Measurements from ENCODE around the gene SRRD.
"Not testable (repeated sequence)": the region's sequence is repeated elsewhere in the genome, so short reads cannot be mapped to it uniquely, and the experiment has no call there.

The SRRD gene, protein sequence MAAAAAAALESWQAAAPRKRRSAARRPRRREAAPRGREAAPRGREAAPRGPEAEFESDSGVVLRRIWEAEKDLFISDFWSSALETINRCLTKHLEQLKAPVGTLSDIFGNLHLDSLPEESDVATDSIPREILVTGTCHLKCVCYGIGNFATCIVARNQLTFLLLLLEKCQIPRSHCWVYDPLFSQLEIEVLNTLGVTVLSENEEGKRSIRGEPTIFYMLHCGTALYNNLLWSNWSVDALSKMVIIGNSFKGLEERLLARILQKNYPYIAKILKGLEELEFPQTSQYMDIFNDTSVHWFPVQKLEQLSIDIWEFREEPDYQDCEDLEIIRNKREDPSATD

GRCh38 chr22:26483439-26484359, at the start of gene SRRD, which contains the start of gene HPS4:
Gene SRRD, plus strand, starts transcription at chr22:26483877. Its CDS starts 14 bp downstream, at chr22:26483891.
Gene HPS4, minus strand, starts transcription at chr22:26483783. Its CDS starts 2,021 bp downstream, at chr22:26481762.
- DNase-seq (ENCODE audit: low spot score): peak; percentile 98

GRCh38 chr22:26435327-26436093, 48.2 kb upstream of the SRRD start:
- no peak for DNase-seq (ENCODE audit: low spot score)

DNA sequence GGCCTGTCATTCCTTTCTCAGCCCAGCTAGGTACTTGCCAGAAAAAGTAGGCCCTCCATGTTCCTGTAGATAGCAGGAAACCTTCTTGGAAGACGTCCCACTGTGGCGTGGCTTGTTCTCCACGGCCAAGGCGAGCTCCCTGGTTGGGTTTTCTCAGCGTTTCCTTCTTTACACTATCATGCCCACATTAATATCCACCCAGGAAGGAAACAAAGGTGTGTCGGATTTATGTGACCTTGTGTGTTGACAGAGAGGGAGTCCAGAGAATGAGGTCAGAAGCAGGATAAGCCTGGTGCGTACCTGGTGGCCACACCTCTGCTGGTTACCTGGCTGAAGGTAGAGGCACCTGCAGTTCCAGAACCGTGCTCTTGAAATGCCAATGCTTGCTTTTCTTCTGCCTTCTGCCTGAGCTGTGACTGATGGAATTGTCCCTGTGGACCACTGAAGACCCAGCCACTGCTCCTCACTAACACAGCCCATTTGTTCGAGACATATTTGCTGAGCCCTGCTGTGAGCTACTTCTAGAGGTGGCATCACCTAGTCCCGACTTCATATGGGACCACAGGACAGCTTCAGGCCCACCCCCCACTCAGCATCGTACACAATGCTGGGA, 46.7 kb upstream of the SRRD start:
- no peak for DNase-seq (ENCODE audit: low spot score)

DNA sequence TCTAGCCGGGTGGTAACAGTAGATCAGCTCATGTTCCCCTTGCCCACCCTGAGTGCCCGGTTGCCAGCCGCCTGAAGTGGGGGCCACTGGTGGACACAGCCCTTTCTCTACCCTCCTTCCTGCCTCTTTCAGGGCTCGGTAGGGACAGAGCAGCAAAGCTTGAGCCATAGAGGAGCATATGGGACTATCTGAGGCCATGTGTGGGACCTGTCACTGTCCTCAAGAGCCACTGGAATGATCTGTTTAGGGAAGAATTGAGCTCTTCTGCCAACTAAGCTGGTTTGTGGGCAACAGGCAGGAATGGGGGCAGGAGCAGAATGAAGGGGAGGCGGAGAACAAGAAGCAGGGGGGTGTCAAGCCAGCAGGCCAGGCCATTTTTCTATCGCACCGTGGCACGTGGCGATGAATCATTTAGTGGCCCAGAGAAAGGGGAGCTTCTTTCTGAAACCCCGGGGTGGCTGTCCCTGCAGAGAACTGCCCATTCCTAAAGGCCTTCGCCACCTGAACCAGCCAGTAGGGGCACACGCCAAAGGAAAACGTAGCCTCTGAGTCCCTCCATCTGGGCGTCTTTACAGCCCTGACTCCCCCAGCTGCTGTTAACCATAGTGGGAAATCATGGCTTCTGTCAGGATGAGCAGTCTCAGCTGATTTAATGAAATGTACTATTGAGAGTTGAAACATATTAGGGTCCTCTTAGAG, 45.8 kb upstream of the SRRD start:
- no peak for DNase-seq (ENCODE audit: low spot score)

DNA sequence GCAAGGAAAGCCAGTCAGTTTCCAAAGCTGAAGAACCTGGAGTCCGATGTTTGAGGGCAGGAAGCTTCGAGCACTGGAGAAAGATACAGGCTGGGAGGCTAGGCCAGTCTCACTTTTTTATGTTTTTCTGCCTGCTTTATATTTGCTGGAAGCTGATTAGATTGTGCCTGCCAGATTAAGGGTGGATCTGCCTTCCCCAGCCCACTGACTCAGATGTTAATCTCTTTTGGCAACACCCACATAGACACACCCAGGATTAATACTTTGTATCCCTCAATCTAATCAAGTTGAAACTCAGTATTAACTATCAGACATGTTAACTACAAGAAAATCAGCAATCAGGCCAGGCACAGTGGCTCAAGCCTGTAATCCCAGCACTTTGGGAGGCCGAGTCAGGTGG, 44.9 kb upstream of the SRRD start:
- not testable (repeated sequence) for DNase-seq (ENCODE audit: low spot score)

DNA sequence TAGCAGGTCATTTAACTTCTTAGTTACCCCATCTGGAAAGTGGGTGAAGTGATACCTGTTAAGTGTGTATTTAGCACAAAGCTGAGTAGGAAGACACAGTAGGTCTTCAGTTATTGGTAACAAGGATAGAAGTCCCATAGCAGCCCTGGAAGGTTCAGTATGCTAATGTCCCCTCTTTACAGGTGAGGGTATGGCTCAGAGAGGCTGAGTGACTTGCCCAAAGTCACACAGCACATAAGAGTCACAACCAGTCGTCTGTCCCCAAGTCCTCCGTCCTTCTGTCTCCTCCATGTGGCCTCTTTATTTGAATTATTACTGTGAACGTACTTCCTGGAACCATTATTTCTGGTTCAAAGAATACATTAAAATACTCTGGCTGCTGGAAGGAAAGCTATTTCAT, 44.1 kb upstream of the SRRD start:
- DNase-seq (ENCODE audit: low spot score): no peak

GRCh38 chr22:26442086-26442756, 41.5 kb upstream of the SRRD start:
- no peak for DNase-seq (ENCODE audit: low spot score)

DNA sequence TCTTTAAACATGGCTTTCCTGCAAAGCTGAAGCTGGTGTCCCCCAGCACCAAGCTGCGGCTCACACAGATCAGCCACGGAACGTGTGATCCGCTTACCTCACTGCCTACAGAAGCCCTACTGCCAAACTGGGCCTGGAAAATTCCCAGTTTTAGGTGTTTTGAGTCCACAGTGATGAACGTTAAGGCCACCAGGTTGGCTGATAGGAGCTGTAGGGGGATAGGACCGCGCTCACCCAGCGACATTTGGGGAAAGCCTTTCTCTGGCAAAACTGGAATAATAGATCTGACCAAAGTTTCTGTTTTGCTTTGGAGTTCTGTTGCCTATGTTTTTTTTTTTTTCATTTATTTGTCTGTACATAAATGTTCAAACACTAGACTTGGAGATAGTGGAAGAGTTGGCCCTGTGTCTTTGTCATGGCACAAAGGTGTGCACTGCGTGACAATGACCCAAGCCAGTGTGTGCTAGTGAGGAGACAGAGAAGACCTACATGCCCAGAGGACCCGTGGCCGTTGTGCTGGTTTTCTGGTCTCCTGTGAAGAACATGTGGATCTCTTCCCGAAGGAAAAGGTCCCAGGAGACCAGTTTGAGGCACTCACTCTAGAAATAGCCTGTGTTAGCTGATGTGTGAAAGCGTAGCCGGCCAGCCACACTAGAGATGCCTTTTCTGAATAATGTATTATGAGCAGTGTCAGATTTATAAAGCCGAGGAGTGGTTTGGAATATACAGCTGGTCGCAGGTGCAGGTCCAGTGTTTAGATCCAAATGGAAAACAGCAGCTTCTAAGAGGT, 39.6 kb upstream of the SRRD start:
- DNase-seq (ENCODE audit: low spot score): no peak

DNA sequence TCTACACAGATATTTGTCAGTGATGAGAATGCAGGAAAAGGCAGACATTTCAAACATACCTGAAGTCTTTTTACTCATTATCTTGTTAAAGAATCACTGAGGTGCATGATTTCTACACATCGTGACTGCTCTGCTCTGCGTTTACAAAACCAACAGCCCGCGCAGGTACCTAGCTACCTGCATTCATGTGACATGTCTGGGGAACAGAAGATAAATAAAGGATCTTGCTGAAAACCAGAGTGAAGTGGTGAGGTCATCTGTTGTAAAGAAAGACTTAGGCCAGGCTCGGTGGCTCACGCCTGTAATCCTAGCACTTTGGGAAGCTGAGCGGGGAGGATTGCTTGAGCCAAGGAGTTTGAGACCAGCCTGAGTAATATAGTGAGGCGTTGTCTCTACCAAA, 38.9 kb upstream of the SRRD start:
- DNase-seq (ENCODE audit: low spot score): no peak

DNA sequence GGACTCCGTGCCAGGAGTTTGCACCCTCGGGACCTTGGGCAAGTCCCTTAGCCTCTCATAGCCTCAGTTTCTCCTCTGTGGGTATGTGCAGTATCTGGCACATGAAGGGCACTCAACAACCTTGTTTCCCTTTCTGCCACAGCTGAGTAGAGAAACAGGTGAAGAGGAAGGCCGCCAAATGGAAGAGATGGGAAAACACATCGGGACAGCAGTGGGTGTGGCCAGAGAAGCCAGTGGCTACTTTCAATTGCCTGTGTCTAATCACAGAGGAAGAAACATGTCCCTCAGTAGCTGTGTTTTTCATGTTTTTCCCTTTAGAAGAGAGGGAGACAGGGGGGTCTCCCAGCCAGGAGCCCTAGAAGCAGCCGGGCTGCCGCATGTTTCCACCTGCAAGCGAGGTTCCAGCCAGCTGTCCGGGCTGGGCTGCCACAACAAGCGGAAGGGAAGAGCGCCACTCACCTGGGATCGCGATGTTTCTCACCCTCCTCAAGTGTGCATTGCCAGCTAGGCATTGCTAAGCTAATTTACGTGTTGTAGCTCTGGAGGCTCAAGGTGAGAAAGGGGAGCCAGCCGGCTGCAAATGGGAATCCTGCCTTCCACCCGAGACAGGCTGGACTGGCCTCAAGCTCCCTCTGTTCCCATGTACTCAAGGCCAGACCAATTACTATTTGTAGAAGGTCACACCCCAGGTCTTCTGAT, 38.0 kb upstream of the SRRD start:
- DNase-seq (ENCODE audit: low spot score): no peak

DNA sequence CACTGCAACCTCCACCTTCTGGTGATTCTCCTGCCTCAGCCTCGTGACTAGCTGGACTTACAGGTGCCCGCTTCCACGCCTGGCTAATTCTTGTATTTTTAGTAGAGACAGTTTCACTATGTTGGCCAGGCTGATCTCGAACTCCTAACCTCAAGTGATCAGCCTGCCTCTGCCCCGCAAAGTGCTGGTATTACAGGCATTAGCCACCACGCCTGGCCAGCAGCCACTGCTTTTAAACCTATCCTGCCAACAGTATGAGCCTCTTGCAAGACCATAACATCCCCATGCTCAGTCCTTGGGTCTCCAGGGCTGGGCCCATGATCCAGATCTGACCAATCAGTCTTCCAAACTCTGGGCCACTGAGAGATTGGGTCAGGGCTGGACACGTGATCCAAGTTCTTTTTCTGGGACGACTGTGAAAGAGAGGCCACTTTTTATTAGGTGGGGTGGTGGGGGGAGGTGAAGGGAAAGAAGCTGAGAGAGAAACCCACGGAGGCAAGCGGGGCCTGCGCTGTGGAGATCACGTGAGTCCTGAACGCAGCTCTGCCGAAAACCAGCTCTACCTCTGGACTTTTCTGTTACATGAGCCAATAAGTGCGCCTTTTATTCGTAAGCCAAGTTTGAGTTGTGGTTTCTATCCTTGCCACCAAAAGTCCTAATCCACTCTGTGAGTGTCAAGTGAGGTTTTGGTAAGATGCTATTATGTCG, 36.7 kb upstream of the SRRD start:
- DNase-seq (ENCODE audit: low spot score): no peak

DNA sequence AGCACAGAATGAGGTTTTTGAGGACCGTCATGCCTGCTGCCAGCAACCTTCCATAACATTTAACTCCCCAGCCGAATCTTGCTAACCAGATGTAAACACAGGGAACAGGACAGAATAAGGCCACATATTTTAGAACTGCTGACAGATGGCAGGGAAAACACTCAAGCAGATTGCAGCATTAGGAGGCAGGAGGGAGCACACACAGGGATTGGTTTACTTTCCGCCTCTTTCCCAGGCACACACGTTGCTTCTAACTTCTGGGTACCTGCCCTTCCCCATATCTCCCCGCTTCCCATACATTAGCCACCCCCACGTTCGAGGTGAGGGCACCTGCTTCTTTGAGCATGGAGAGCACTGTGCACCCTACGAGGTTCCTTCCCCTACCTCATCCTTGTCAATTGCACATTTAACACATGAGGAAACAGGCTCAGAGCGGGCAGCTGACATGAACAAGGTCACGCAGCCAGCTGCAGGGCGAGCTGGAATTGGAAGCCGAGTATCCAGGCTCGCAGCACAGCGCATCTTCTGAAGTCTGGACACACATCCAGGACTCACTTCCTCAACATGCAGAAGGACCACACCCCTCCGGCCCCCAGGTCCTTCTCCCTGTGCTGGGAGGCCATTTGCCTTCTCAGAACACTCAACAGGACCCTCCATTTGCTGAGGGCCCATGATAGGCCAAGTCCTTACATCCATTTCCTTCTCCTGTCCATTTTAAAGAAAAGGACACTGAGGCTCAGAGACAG, 35.9 kb upstream of the SRRD start:
- DNase-seq (ENCODE audit: low spot score): no peak

GRCh38 chr22:26448334-26448733, 35.3 kb upstream of the SRRD start:
- DNase-seq (ENCODE audit: low spot score): no peak

GRCh38 chr22:26448941-26449340, 34.7 kb upstream of the SRRD start:
- DNase-seq (ENCODE audit: low spot score): no peak

- DNase-seq (ENCODE audit: low spot score): no peak
Measured at GRCh38 chr22:26450453-26451185, 33.1 kb upstream of the SRRD start.

DNA sequence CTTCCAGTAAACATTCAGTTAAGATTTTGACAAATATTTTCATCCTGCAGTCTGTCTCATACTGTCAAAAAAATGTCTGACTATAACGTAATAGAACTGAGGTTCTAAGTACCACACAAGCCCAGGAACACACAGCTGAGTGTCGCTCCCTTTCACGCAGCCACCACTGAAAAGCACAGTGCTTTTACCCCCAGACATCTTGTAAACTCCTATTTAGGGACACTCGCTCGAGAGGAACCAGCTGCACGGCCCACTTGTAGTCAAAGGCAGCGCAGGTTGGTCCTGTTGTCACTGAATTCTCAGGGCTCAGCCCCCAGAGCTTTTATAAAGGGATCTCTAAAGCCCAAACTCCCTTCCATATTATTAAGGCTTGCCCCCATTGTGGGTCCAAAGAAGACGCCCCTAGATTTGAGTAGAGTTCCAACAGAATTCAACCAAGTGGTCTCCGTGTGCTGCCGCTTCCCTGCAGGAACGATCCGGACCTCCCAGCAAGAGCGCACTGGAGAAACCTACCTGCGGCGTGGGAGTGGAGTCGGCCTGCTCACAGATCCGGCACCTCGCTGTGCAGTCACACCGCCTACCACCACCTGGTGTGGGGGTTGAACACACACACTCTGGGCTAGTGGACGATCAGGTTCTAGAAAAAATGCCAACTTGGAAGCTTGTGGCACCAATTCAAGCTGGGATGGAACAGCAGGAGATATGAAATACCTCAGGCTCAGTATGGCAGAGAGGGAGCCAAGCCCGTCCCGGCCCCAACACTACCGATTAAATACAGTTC, 31.3 kb upstream of the SRRD start:
- no peak for DNase-seq (ENCODE audit: low spot score)

Measured in D341Med (cell line).